ENCODE data around the gene TLE2. TPM values are rescaled to one million over a fixed set of nuclear protein-coding genes. Genes with fewer than 3 reads are reported as not detected.

The TLE2 gene
- total and polyA plus RNA-seq, 9 of the 15 experiments (the other 6 are each of a cell fraction or from before 2014, with no cell fraction given), result 0.35 to 13.1 (median 6.2) TPM

GRCh38 chr19:3003046-3003445 is 26.0 kb downstream of the TLE2 start:
- ChIA-PET POLR2A (interaction anchor here (0.6 kb wide), 1 partner anchor 1460 kb away, joined by 3 read pairs; no protein-coding TSS in a partner anchor), CTCF (ENCODE audit: low intra/inter-chr PET ratio) (no interaction called here)
- WGBS (ENCODE audit: insufficient coverage, low coverage, missing lambda C conversion rate), result 56% methylated on average over 7 of the region's 7 CpGs
- no peaks in the 10 kb centered on the region for H3K9me1 ChIP-seq (ENCODE audit: control insufficient read depth, insufficient read depth, low read length)
- H3K27me3 ChIP-seq (ENCODE audit: control insufficient read depth in 2 of 2, insufficient read depth in 2 of 2, low read length in 2 of 2), result no peaks in the 10 kb centered on the region; a peak in 1 of 5 replicates
- no peak overlapping the region for H3K4me3 ChIP-seq
- FAIRE-seq (peak; percentile 74), ATAC-seq (no peak), DNase-seq (ENCODE audit: extremely low read depth in 1 of 4, low spot score in 3 of 4) (no peak)
- intact Hi-C loops (cut with micrococcal nuclease), result no loop called here
- H4K20me1 ChIP-seq (replicated peaks; ENCODE audit: control insufficient read depth, insufficient read depth, low read length), result no peaks in the 10 kb centered on the region
- TF ChIP-seq ZFP30 (CRISPR knock-in tag; IDR thresholded peaks at IDR 0.05; ENCODE audit: borderline replicate concordance) (no peak), TFAM (CRISPR knock-in tag; conservative IDR thresholded peaks at IDR 0.05) (no peak), ZNF263 (CRISPR knock-in tag; IDR thresholded peaks at IDR 0.05; ENCODE audit: borderline replicate concordance) (peak; percentile 92), ZNF354B (CRISPR knock-in tag; IDR thresholded peaks at IDR 0.05) (no peak), NBN (IDR thresholded peaks at IDR 0.05; ENCODE audit: low read depth) (no peak), ESRRA (IDR thresholded peaks at IDR 0.05; ENCODE audit: borderline replicate concordance, low read depth) (peak; percentile 19; the same call in 1 of the 2 replicates)
- H3K9me3 ChIP-seq (replicated peaks; ENCODE audit: control insufficient read depth, insufficient read depth, low read depth, low read length), result no peaks in the 10 kb centered on the region
- no peak overlapping the region for H3K4me2 ChIP-seq (ENCODE audit: insufficient read depth, low read length)
- peaks cover 0 to 19% of the 10 kb centered on the region in 2 experiments; a peak in 2 of 5 replicates for H3K4me1 ChIP-seq (replicated peaks in 1 of 2; ENCODE audit: control insufficient read depth in 2 of 2, insufficient read depth in 2 of 2, low read length in 2 of 2)
- H3K9ac ChIP-seq (ENCODE audit: insufficient read depth in 1 of 2, low read depth in 2 of 2, low read length in 2 of 2), result peak overlapping the region in 1 of 2 experiments; percentile 28; a peak in 1 of 4 replicates
- in situ Hi-C loops (cut with MboI), result no loop called here
- no peak overlapping the region for H2AFZ ChIP-seq (ENCODE audit: low read depth, low read length)
- BruUV-seq (replicated peaks), result no TSS peak
- H3K36me3 ChIP-seq (ENCODE audit: control insufficient read depth, insufficient read depth, low read length), result no peaks in the 10 kb centered on the region
- no peak overlapping the region for H3K27ac ChIP-seq (ENCODE audit: extremely low read depth, low read depth, low read length)
- H3K79me2 ChIP-seq (ENCODE audit: control insufficient read depth, insufficient read depth, low read length), result no peaks in the 10 kb centered on the region

GRCh38 chr19:3001235-3001800 is 27.8 kb downstream of the TLE2 start:
- BruUV-seq (replicated peaks), result no TSS peak
- no peak for TF ChIP-seq E2F4 (CRISPR knock-in tag; IDR thresholded peaks at IDR 0.05; ENCODE audit: low read depth)

More at GRCh38 chr19:3001235-3001800, 27.8 kb downstream of the TLE2 start:
- no peak for ATAC-seq
- no peaks in the 10 kb centered on the region; a peak in 1 of 5 replicates for H3K27me3 ChIP-seq (ENCODE audit: control insufficient read depth in 2 of 2, insufficient read depth in 2 of 2, low read length in 2 of 2)
- no peak for FAIRE-seq
- H3K4me2 ChIP-seq (ENCODE audit: insufficient read depth, low read length), result no peak overlapping the region
- no peaks in the 10 kb centered on the region for H3K9me3 ChIP-seq (replicated peaks; ENCODE audit: control insufficient read depth, insufficient read depth, low read depth, low read length)
- no peaks in the 10 kb centered on the region for H3K79me2 ChIP-seq (ENCODE audit: control insufficient read depth, insufficient read depth, low read length)
- H3K9me1 ChIP-seq (ENCODE audit: control insufficient read depth, insufficient read depth, low read length), result no peaks in the 10 kb centered on the region
- no peak overlapping the region for H3K9ac ChIP-seq (ENCODE audit: insufficient read depth in 1 of 2, low read depth in 2 of 2, low read length in 2 of 2)
- DNase-seq (ENCODE audit: extremely low read depth in 1 of 4, low spot score in 3 of 4), result no peak
- POLR2A ChIA-PET, result no interaction called here
- no peak overlapping the region for H3K27ac ChIP-seq (ENCODE audit: extremely low read depth, low read depth, low read length)
- CTCF ChIA-PET (ENCODE audit: low intra/inter-chr PET ratio), result no interaction called here
- H2AFZ ChIP-seq (ENCODE audit: low read depth, low read length), result no peak overlapping the region
- intact Hi-C loops (cut with micrococcal nuclease) (no loop called here), in situ Hi-C loops (cut with MboI) (no loop called here)
- WGBS (ENCODE audit: insufficient coverage, low coverage, missing lambda C conversion rate), result 58% methylated on average over 5 of the region's 6 CpGs
- H3K36me3 ChIP-seq (ENCODE audit: control insufficient read depth, insufficient read depth, low read length), result no peaks in the 10 kb centered on the region
- no peak overlapping the region for H3K4me3 ChIP-seq
- H4K20me1 ChIP-seq (replicated peaks; ENCODE audit: control insufficient read depth, insufficient read depth, low read length), result no peaks in the 10 kb centered on the region
- peaks cover 0 to 16% of the 10 kb centered on the region in 2 experiments; a peak in 2 of 5 replicates for H3K4me1 ChIP-seq (replicated peaks in 1 of 2; ENCODE audit: control insufficient read depth in 2 of 2, insufficient read depth in 2 of 2, low read length in 2 of 2)
